Measurements from ENCODE around the gene TJP1.
A peak's percentile ranks its signal among the peaks of the same experiment; 100 is the strongest.

The TJP1 gene

DNA sequence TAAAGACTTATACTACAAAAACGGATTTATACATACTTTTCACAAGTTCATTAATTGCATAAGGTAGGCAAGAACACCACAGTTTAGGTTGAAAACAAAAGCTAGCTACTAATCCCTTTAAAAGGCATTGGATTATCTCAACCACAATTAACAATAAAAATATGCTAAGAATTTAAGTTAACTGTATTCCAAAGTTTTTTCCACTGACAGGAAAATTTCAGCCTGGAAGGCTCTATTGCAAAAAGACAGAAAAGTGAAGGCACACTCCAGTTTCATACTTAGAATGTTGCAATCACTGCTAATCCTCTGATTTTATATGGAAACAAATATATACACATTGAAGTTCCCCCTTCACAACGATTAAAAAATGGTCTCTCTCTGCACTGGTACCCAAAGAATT lies 71.5 kb downstream of the TJP1 start:
- no peak for DNase-seq (ENCODE audit: low spot score)
- no peak for TF ChIP-seq CTCF (IDR thresholded peaks at IDR 0.05; ENCODE audit: extremely low read depth, missing control alignments)

DNA sequence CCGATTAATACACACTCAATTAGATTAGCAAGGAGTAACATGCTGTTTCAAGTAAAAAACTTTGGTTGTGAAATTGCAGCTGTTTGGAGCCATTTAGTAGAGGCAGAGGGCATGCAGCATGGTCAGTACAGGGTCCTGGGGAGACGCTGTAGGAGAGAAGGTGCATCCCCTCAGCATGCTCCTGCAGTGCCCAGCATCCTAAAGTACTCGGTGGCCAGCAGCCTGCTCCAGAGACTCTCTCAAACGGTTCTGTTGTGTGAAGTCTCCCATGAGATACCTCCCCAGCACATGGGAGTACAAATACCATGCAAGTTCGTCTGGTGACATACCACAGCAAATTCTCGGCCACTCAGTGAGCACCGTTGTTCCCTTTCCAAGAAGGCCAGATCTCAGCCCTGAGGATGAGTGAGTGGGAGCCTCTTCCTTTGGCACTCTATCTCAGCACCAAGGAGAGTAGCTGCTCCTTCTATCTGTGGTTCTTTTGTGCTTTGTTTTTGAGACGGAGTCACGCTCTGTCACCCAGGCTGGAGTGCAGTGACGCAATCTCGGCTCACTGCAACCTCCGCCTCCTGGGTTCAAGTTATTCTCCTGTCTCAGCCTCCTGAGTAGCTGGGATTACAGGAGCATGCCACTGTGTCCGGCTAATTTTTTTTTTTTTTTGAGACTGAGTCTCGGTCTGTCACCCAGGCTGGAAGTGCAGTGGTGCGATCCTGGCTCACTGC lies 72.7 kb downstream of the TJP1 start:
- no peak for DNase-seq (ENCODE audit: low spot score)
- no peak for TF ChIP-seq CTCF (IDR thresholded peaks at IDR 0.05; ENCODE audit: extremely low read depth, missing control alignments)

DNA sequence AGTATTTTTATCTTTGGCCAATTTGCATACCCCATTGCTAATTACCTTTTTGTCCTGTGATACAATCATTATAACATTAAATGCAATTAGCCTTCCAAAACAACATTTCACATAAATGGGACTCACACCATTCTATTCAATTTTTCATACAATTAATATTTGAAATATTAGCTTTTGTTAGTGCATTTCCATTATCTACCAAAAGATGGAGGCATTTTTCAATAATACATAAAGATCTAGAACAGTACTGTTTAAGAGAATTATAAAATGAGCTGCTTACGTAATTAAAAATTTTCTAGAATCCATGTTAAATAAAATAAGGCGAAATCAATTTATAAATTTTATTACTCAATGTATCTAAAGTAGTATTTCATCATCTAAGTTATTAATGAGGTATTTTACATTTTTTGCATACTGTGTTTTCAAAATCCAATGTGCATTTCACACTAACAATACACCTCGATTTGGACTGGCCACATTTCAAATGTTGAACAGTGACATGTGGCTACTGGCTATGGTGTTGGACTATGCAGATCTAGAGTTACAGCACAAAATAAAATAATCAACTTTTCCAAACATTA lies 74.3 kb downstream of the TJP1 start:
- TF ChIP-seq CTCF (IDR thresholded peaks at IDR 0.05; ENCODE audit: extremely low read depth, missing control alignments) = peak; percentile 12
- no peak for DNase-seq (ENCODE audit: low spot score)

GRCh38 chr15:29743475-29743874 lies 78.8 kb downstream of the TJP1 start:
- DNase-seq (ENCODE audit: low spot score) = no peak

DNA sequence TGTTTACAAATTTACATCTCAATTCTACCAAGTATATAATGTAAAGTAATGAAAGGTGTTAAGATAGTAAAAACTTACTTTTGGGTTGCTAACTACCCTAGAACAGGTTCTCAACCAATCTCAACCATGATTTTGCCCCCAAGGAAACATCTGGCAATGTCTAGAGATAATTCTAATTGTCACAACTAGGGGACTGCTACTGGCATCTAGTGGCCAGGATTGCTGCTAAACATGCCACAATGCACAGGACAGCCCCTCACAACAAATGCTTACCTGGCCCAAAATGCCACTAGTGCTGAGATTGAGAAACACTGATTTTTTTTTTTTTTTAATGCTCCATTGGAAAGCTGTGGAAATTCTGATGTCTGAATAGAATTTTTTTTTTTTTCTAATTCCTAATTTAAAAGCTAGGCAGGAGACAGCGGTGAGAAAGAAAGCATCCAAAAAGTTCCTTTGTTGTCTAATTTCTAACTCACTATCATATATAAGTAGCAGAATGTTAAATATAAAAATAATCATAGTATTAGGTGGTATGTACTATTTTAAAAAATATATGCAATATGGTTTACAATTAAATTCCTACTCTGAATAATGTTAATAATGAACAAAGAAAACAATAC lies 81.5 kb downstream of the TJP1 start:
- TF ChIP-seq CTCF (IDR thresholded peaks at IDR 0.05; ENCODE audit: extremely low read depth, missing control alignments) = peak; percentile 9
- DNase-seq (ENCODE audit: low spot score) = no peak

More at GRCh38 chr15:29743475-29743874, 78.8 kb downstream of the TJP1 start:
- TF ChIP-seq CTCF (IDR thresholded peaks at IDR 0.05; ENCODE audit: extremely low read depth, missing control alignments) = no peak

DNA sequence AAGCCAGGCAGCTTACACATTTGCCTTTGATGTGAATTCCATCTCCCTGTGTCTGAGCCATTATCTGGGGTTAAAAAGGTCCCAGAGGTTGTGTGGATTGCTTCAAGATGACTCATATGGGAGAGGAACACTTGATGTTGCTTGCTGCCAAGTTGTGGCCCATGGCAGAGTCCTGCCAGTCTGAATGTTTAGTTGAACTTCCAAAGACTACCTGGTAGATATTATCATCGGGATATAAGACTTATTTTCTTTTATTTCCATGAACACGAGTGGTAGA lies 85.6 kb downstream of the TJP1 start:
- no peak for DNase-seq (ENCODE audit: low spot score)
- TF ChIP-seq CTCF (IDR thresholded peaks at IDR 0.05; ENCODE audit: extremely low read depth, missing control alignments) = no peak

- DNase-seq (ENCODE audit: low spot score) = no peak
- no peak for TF ChIP-seq CTCF (IDR thresholded peaks at IDR 0.05; ENCODE audit: extremely low read depth, missing control alignments)
Observed at GRCh38 chr15:29736012-29736743, 86.1 kb downstream of the TJP1 start.

Measured in GM20000 (cell line).